ENCODE results near the gene ABCC4. TPM values are rescaled to one million over a fixed set of nuclear protein-coding genes. Genes with fewer than 3 reads are reported as not detected.

The ABCC4 gene
- total RNA-seq, 2 donors from 2014 or later, result 11.4 to 14.7 TPM

DNA sequence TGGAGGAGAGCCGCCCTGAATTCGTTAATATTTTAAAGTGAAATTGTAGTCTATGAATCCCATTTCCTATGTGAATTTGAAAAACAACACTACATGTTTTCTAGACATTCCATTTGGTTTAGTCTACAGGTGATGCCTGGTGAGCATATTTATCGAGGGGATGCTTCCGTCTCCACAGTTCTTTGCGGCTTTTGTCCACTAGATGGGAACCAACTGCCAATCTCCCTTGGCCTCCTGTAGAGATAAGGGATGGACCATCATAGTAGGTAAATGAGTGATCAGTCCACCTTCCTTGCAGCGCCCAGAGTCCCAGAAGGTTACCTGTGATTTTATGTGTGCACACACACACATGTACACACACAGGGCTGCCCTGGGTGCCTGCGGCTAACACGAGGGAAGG, 299.1 kb downstream of the ABCC4 start:
- Histone ChIP-seq H3K9me3 (no peaks in the 10 kb centered on the region), H3K9ac (ENCODE audit: low read depth in 2 of 2, low read length in 2 of 2) (no peak overlapping the region), H3K27ac (no peak overlapping the region), H3K27me3 (no peaks in the 10 kb centered on the region), H3K4me1 (no peaks in the 10 kb centered on the region), H3K36me3 (no peaks in the 10 kb centered on the region), H3K4me3 (no peak overlapping the region)
- no peak for DNase-seq
- intact Hi-C loops (cut with DNase I), result no loop called here
- TF ChIP-seq, protein P1, sequence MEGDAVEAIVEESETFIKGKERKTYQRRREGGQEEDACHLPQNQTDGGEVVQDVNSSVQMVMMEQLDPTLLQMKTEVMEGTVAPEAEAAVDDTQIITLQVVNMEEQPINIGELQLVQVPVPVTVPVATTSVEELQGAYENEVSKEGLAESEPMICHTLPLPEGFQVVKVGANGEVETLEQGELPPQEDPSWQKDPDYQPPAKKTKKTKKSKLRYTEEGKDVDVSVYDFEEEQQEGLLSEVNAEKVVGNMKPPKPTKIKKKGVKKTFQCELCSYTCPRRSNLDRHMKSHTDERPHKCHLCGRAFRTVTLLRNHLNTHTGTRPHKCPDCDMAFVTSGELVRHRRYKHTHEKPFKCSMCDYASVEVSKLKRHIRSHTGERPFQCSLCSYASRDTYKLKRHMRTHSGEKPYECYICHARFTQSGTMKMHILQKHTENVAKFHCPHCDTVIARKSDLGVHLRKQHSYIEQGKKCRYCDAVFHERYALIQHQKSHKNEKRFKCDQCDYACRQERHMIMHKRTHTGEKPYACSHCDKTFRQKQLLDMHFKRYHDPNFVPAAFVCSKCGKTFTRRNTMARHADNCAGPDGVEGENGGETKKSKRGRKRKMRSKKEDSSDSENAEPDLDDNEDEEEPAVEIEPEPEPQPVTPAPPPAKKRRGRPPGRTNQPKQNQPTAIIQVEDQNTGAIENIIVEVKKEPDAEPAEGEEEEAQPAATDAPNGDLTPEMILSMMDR (IDR thresholded peaks at IDR 0.05), result no peak

DNA sequence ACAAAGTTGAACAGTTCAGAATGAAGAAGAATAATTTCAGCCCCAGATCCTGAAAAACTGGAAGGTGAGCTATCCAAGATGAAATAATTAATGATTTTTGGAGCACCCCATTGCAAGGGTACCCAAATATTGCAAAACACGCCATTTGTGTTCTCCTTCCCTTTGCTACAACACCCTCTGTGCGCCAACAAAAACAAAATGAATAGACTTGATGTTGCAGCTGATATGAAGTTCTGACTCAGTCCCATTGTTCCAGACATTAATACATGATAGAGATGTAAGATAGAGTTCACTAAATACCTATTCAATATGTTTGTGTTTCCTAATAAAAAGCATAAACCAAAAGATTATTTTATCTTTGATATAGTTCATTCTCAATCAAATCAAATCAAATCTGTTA, 301.4 kb downstream of the ABCC4 start:
- intact Hi-C loops (cut with DNase I), result no loop called here
- Histone ChIP-seq H3K27me3 (no peaks in the 10 kb centered on the region), H3K27ac (no peak overlapping the region), H3K9me3 (no peaks in the 10 kb centered on the region), H3K4me1 (no peaks in the 10 kb centered on the region), H3K4me3 (no peak overlapping the region), H3K9ac (ENCODE audit: low read depth in 2 of 2, low read length in 2 of 2) (no peak overlapping the region), H3K36me3 (no peaks in the 10 kb centered on the region)
- TF ChIP-seq, protein P1 (IDR thresholded peaks at IDR 0.05), result no peak
- DNase-seq, result no peak

DNA sequence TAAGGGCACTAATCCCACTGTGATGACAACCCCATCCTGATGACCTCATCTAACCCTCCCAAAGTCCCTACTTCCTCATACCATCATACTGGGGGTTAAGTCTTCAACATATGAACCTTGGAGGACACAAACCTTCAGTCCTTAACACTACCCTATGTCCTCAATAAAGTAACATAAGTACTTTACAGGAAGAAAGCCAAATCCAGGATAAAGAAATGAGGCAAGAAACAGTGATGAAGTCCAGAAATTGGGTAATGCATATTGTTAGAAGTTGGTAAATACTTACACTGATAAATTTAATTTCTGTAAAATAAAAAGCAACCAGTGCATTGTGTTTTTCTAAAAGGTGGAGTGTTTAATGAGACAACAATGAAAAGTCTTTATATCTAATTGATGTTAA, 304.1 kb downstream of the ABCC4 start:
- Histone ChIP-seq H3K4me3 (no peak overlapping the region), H3K27me3 (no peaks in the 10 kb centered on the region), H3K27ac (no peak overlapping the region), H3K4me1 (no peaks in the 10 kb centered on the region), H3K36me3 (no peaks in the 10 kb centered on the region), H3K9me3 (no peaks in the 10 kb centered on the region), H3K9ac (ENCODE audit: low read depth in 2 of 2, low read length in 2 of 2) (no peak overlapping the region)
- DNase-seq, result no peak
- TF ChIP-seq, protein P1 (IDR thresholded peaks at IDR 0.05), result no peak
- intact Hi-C loops (cut with DNase I), result no loop called here

DNA sequence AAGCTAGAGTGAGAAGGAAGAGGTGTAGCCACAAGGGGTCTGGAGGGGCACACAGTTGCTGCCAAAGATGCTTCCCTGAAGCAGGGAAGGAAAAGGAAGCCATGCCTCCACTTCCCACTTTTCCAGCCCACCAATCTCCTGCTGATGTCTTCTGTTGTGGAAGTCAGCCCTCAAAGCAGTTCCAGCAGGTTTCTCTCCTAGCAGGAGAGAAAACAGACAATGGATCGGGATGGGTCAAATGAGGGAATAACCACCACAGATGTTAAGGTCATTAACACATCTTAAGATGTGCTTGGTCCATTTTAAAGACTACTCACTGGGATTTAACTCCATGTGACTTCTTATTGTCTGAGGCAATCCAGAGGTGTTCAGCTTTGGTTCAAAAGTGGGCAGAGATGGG, 304.8 kb downstream of the ABCC4 start:
- Histone ChIP-seq H3K4me1 (no peaks in the 10 kb centered on the region), H3K27me3 (no peaks in the 10 kb centered on the region), H3K9ac (ENCODE audit: low read depth in 2 of 2, low read length in 2 of 2) (no peak overlapping the region), H3K36me3 (no peaks in the 10 kb centered on the region), H3K4me3 (no peak overlapping the region), H3K27ac (no peak overlapping the region), H3K9me3 (no peaks in the 10 kb centered on the region)
- no peak for DNase-seq
- intact Hi-C loops (cut with DNase I), result no loop called here
- TF ChIP-seq, protein P1 (IDR thresholded peaks at IDR 0.05), result no peak

DNA sequence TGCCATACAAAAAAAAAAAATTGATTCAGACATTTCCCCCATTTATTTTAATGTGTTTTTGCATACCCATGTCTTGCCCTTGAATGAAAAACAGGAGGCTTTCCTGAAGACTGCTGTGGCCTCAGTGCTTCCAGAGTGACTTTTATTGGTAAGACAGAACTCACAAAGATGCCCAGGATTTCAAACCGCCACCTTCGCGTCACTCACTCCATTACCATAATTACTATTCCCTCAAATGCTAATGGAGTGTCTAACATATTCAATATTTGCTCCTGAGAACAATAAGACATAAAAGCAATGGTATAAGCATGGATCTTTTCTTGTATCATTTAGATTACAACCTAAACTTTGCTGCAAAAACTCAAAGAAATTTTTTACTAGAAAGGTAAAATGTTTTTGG, 306.7 kb downstream of the ABCC4 start:
- Histone ChIP-seq H3K27ac (no peak overlapping the region), H3K4me3 (no peak overlapping the region), H3K36me3 (no peaks in the 10 kb centered on the region), H3K27me3 (no peaks in the 10 kb centered on the region), H3K9ac (ENCODE audit: low read depth in 2 of 2, low read length in 2 of 2) (no peak overlapping the region), H3K9me3 (no peaks in the 10 kb centered on the region), H3K4me1 (no peaks in the 10 kb centered on the region)
- DNase-seq, result no peak
- intact Hi-C loops (cut with DNase I), result no loop called here
- TF ChIP-seq, protein P1 (IDR thresholded peaks at IDR 0.05), result no peak

DNA sequence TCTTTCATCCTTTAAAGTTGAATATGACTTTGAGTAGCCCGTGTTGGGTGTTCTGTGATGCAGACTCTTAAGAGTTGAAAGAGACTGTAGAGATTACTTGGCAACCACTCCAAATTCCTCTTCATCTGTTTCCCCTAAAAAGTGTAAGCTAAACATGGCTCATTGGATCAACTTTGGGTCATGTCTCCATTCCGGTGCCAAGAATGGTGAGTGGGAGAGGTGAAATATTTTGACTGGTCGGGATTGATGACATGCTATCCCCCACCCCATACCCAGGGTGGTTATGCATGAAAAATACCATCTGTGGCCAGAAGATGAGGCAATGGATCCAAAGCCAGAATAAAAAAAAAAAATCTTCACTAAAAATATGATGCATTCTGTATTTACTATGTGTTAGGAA, 307.6 kb downstream of the ABCC4 start:
- no peaks in the 10 kb centered on the region for H3K27me3 ChIP-seq
- TF ChIP-seq, protein P1 (IDR thresholded peaks at IDR 0.05), result no peak
- intact Hi-C loops (cut with DNase I), result no loop called here
- H3K4me1 ChIP-seq, result no peaks in the 10 kb centered on the region
- DNase-seq, result no peak
- H3K27ac ChIP-seq, result no peak overlapping the region
- H3K36me3 ChIP-seq, result no peaks in the 10 kb centered on the region
- no peak overlapping the region for H3K9ac ChIP-seq (ENCODE audit: low read depth in 2 of 2, low read length in 2 of 2)
- no peak overlapping the region for H3K4me3 ChIP-seq
- no peaks in the 10 kb centered on the region for H3K9me3 ChIP-seq
